Large intestine (tissue), 3 donors: Measurements from ENCODE around the gene DCAF5. TPM values are rescaled to one million over a fixed set of nuclear protein-coding genes. Genes with fewer than 3 reads are reported as not detected.

Source experiments
- DNase-seq, 2 donors: peaks; one replicate each; pipeline versions ENCODE4 v3.0.0 to v3.0.0-alpha.2; 2013
- H3K27ac ChIP-seq: one replicate; pipeline ENCODE4 v1.5.1; 2013; ENCODE audit warnings: low read length
- H3K27me3 ChIP-seq: 2 replicates; pipeline ENCODE4 v1.6.1; 2013; ENCODE audit warnings: low read length; ENCODE audit not compliant: control insufficient read depth, insufficient read depth
- H3K36me3 ChIP-seq: 2 replicates; pipeline ENCODE4 v1.6.1; 2013; ENCODE audit warnings: low read length; ENCODE audit not compliant: control insufficient read depth, insufficient read depth
- H3K4me1 ChIP-seq: one replicate; pipeline ENCODE4 v1.6.1; 2013; ENCODE audit warnings: low read length; ENCODE audit not compliant: control insufficient read depth, insufficient read depth
- H3K4me3 ChIP-seq: one replicate; pipeline ENCODE4 v1.5.1; 2013; ENCODE audit warnings: low read length
- H3K9me3 ChIP-seq: one replicate; pipeline ENCODE4 v1.6.1; 2013; ENCODE audit warnings: mild to moderate bottlenecking, low read depth, low read length, moderate library complexity; ENCODE audit not compliant: control insufficient read depth
- WGBS: methylation state at CpG from one replicate; pipeline ENCODE4 v1.1.5; 2013; ENCODE audit warnings: low lambda C conversion rate; ENCODE audit not compliant: insufficient coverage; 5-methylcytosine and 5-hydroxymethylcytosine counted together
- polyA plus RNA-seq: library from polyadenylated mRNA; unstranded; fragments of 120-200 nt; gene quantifications from one replicate; pipeline ENCODE4 v1.2.1, GENCODE V29; 2013

The DCAF5 gene
- polyA plus RNA-seq, 1 donor: 46.0 TPM

- Histone ChIP-seq H3K27me3 (no peaks in the 10 kb centered on the region), H3K4me1 (peaks cover 24% of the 10 kb centered on the region), H3K36me3 (peaks cover 34% of the 10 kb centered on the region), H3K9me3 (no peaks in the 10 kb centered on the region), H3K4me3 (no peak overlapping the region), H3K27ac (no peak overlapping the region)
- WGBS: 60% methylated on average over 2 of the region's 4 CpGs
- DNase-seq: no peak
Observed at GRCh38 chr14:69052181-69052601, 100.7 kb downstream of the DCAF5 start.

GRCh38 chr14:69050240-69051184 is 102.4 kb downstream of the DCAF5 start:
- Histone ChIP-seq H3K9me3 (no peaks in the 10 kb centered on the region), H3K4me1 (peaks cover 24% of the 10 kb centered on the region), H3K4me3 (no peak overlapping the region), H3K27ac (peak overlapping the region; percentile 5), H3K36me3 (peaks cover 24% of the 10 kb centered on the region), H3K27me3 (no peaks in the 10 kb centered on the region)
- no peak for DNase-seq
- 60% methylated on average over 1 of the region's 6 CpGs for WGBS

GRCh38 chr14:69049675-69050074 is 103.2 kb downstream of the DCAF5 start:
- H3K36me3 ChIP-seq: peaks cover 15% of the 10 kb centered on the region
- H3K27me3 ChIP-seq: no peaks in the 10 kb centered on the region
- peaks cover 28% of the 10 kb centered on the region for H3K4me1 ChIP-seq
- no CpG with 5 or more reads among the region's 2 CpGs for WGBS
- no peak overlapping the region for H3K4me3 ChIP-seq
- H3K27ac ChIP-seq: peak overlapping the region; percentile 37
- DNase-seq: peak in 1 of 2 donors; percentile 58
- H3K9me3 ChIP-seq: no peaks in the 10 kb centered on the region

GRCh38 chr14:69048456-69048855 is 104.5 kb downstream of the DCAF5 start:
- WGBS: no CpG with 5 or more reads among the region's 3 CpGs
- Histone ChIP-seq H3K4me3 (no peak overlapping the region), H3K36me3 (peaks cover 4% of the 10 kb centered on the region), H3K27ac (no peak overlapping the region), H3K4me1 (peaks cover 36% of the 10 kb centered on the region), H3K9me3 (no peaks in the 10 kb centered on the region), H3K27me3 (no peaks in the 10 kb centered on the region)
- peak in 1 of 2 donors; percentile 73 for DNase-seq

GRCh38 chr14:69047255-69047654 is 105.7 kb downstream of the DCAF5 start:
- no CpG with 5 or more reads among the region's 1 CpG for WGBS
- Histone ChIP-seq H3K4me1 (peaks cover 40% of the 10 kb centered on the region), H3K9me3 (no peaks in the 10 kb centered on the region), H3K4me3 (no peak overlapping the region), H3K27me3 (no peaks in the 10 kb centered on the region), H3K36me3 (no peaks in the 10 kb centered on the region), H3K27ac (no peak overlapping the region)
- no peak for DNase-seq

GRCh38 chr14:69046476-69046860 is 106.5 kb downstream of the DCAF5 start:
- Histone ChIP-seq H3K4me3 (no peak overlapping the region), H3K4me1 (peaks cover 36% of the 10 kb centered on the region), H3K27me3 (no peaks in the 10 kb centered on the region), H3K9me3 (no peaks in the 10 kb centered on the region), H3K36me3 (no peaks in the 10 kb centered on the region), H3K27ac (no peak overlapping the region)
- no CpG with 5 or more reads among the region's 7 CpGs for WGBS
- no peak for DNase-seq

GRCh38 chr14:69045857-69046475 is 107.0 kb downstream of the DCAF5 start:
- no peak for DNase-seq
- H3K4me3 ChIP-seq: no peak overlapping the region
- no peaks in the 10 kb centered on the region for H3K27me3 ChIP-seq
- peaks cover 33% of the 10 kb centered on the region for H3K4me1 ChIP-seq
- WGBS: 100% methylated on average over 1 of the region's 7 CpGs
- no peaks in the 10 kb centered on the region for H3K36me3 ChIP-seq
- no peak overlapping the region for H3K27ac ChIP-seq
- H3K9me3 ChIP-seq: no peaks in the 10 kb centered on the region

GRCh38 chr14:69044965-69045555 is 107.9 kb downstream of the DCAF5 start:
- no CpG with 5 or more reads among the region's 6 CpGs for WGBS
- H3K9me3 ChIP-seq: no peaks in the 10 kb centered on the region
- DNase-seq: no peak

GRCh38 chr14:69044296-69044695 is 108.6 kb downstream of the DCAF5 start:
- no peak overlapping the region for H3K27ac ChIP-seq
- peaks cover 21% of the 10 kb centered on the region for H3K4me1 ChIP-seq
- H3K27me3 ChIP-seq: no peaks in the 10 kb centered on the region
- DNase-seq: no peak
- no CpG with 5 or more reads among the region's 2 CpGs for WGBS
- no peaks in the 10 kb centered on the region for H3K36me3 ChIP-seq
- no peaks in the 10 kb centered on the region for H3K9me3 ChIP-seq
- H3K4me3 ChIP-seq: no peak overlapping the region

More at GRCh38 chr14:69044965-69045555, 107.9 kb downstream of the DCAF5 start:
- Histone ChIP-seq H3K4me3 (no peak overlapping the region), H3K27ac (no peak overlapping the region), H3K4me1 (peaks cover 26% of the 10 kb centered on the region), H3K27me3 (no peaks in the 10 kb centered on the region), H3K36me3 (no peaks in the 10 kb centered on the region)

GRCh38 chr14:69043596-69044260 is 109.2 kb downstream of the DCAF5 start:
- no peaks in the 10 kb centered on the region for H3K36me3 ChIP-seq
- no peaks in the 10 kb centered on the region for H3K9me3 ChIP-seq
- H3K4me3 ChIP-seq: no peak overlapping the region
- peaks cover 21% of the 10 kb centered on the region for H3K4me1 ChIP-seq
- no peak overlapping the region for H3K27ac ChIP-seq
- no peaks in the 10 kb centered on the region for H3K27me3 ChIP-seq
- DNase-seq: no peak
- no CpG with 5 or more reads among the region's 8 CpGs for WGBS
